ENCODE data around the gene LMF1.
"Not testable (repeated sequence)": the region's sequence is repeated elsewhere in the genome, so short reads cannot be mapped to it uniquely, and the experiment has no call there.

LMF1 gene

GRCh38 chr16:886802-887731, 83.7 kb downstream of the LMF1 start:
- TF ChIP-seq CTCF (IDR thresholded peaks at IDR 0.05; ENCODE audit: insufficient read depth, low read length, missing control alignments), result no peak
- CTCF ChIA-PET, result no interaction called here
- no peak overlapping the region for H3K4me3 ChIP-seq (ENCODE audit: low read depth, low read length)
- POLR2A ChIA-PET, result interaction anchor here (0.5 kb wide), 1 partner anchor 954 kb away, joined by 3 read pairs; no protein-coding TSS in a partner anchor
- DNase-seq (ENCODE audit: low read depth, low spot score), result no peak

GRCh38 chr16:886084-886543, 84.7 kb downstream of the LMF1 start:
- no peak for TF ChIP-seq CTCF (IDR thresholded peaks at IDR 0.05; ENCODE audit: insufficient read depth, low read length, missing control alignments)
- POLR2A ChIA-PET, result no interaction called here
- CTCF ChIA-PET, result no interaction called here
- H3K4me3 ChIP-seq (ENCODE audit: low read depth, low read length), result no peak overlapping the region
- DNase-seq (ENCODE audit: low read depth, low spot score), result no peak

GRCh38 chr16:885391-885790, 85.4 kb downstream of the LMF1 start:
- ChIA-PET CTCF (no interaction called here), POLR2A (no interaction called here)
- no peak overlapping the region for H3K4me3 ChIP-seq (ENCODE audit: low read depth, low read length)
- no peak for TF ChIP-seq CTCF (IDR thresholded peaks at IDR 0.05; ENCODE audit: insufficient read depth, low read length, missing control alignments)
- no peak for DNase-seq (ENCODE audit: low read depth, low spot score)

GRCh38 chr16:884232-884631, 86.6 kb downstream of the LMF1 start:
- ChIA-PET CTCF (no interaction called here), POLR2A (no interaction called here)
- no peak overlapping the region for H3K4me3 ChIP-seq (ENCODE audit: low read depth, low read length)
- TF ChIP-seq CTCF (IDR thresholded peaks at IDR 0.05; ENCODE audit: insufficient read depth, low read length, missing control alignments), result no peak
- DNase-seq (ENCODE audit: low read depth, low spot score), result no peak

GRCh38 chr16:883781-884180, 87.0 kb downstream of the LMF1 start:
- ChIA-PET POLR2A (no interaction called here), CTCF (no interaction called here)
- no peak for TF ChIP-seq CTCF (IDR thresholded peaks at IDR 0.05; ENCODE audit: insufficient read depth, low read length, missing control alignments)
- no peak for DNase-seq (ENCODE audit: low read depth, low spot score)
- H3K4me3 ChIP-seq (ENCODE audit: low read depth, low read length), result no peak overlapping the region

- ChIA-PET POLR2A (no interaction called here), CTCF (no interaction called here)
- no peak for TF ChIP-seq CTCF (IDR thresholded peaks at IDR 0.05; ENCODE audit: insufficient read depth, low read length, missing control alignments)
- DNase-seq (ENCODE audit: low read depth, low spot score), result no peak
- no peak overlapping the region for H3K4me3 ChIP-seq (ENCODE audit: low read depth, low read length)
These were observed 87.4 kb downstream of the LMF1 start for GRCh38 chr16:883340-883739.

GRCh38 chr16:882671-883070, 88.1 kb downstream of the LMF1 start:
- DNase-seq (ENCODE audit: low read depth, low spot score); H3K4me3 ChIP-seq (ENCODE audit: low read depth, low read length); CTCF ChIA-PET; POLR2A ChIA-PET: not testable (repeated sequence)
